GM10248 (cell line): ENCODE results near the gene SLC39A5.

ENCODE experiments used
- CTCF ChIA-PET: fragments of 300-600 bp; sonication (Branson Sonifier 250); formaldehyde crosslinking; extraction: SDS; loops from one replicate; lab custom pipeline; 2021; ENCODE audit warnings: antibody characterized with exemption; lab: Yijun Ruan, JAX
- POLR2A ChIA-PET: fragments of 350-650 bp; sonication (Branson Sonifier 250); formaldehyde crosslinking; extraction: SDS; loops from one replicate; lab custom pipeline; 2020; ENCODE audit warnings: antibody characterized with exemption; lab: Yijun Ruan, JAX
- DNase-seq: peaks from one replicate; pipeline ENCODE4 v3.0.0; 2012; ENCODE audit errors: extremely low spot score
- CTCF ChIP-seq: IDR thresholded peaks from 2 replicates; pipeline ENCODE4 v1.5.1; 2012; ENCODE audit warnings: mild to moderate bottlenecking, low read depth; ENCODE audit errors: extremely low read depth, missing control alignments, control extremely low read depth

The SLC39A5 gene

DNA sequence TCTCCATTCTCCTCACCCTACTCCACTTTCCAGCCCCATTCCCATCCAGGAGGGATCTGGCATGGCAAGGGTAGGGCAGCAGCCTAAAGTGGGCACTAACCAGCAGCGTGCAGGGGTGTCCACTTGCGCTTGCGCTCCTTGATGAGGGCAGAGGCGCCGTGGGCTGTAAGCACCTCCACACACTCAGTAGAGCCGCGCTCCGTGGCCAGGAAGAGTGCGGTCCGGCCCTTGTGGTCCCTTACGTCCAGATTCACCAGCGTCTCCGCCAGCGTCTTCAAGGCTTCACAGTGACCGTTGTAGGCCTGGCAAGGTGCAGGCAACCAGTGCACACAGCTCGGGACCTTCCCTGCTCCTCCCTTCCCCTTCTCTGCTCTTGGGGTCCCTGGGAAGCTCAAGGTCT is 18.1 kb downstream of the SLC39A5 start:
- ChIA-PET CTCF (interaction anchor here (0.9 to 4.7 kb wide), 9 partner anchors 10 to 58 kb away, joined by 3 to 53 read pairs (median 4); partner anchors contain the start of genes ANKRD52, RNF41 and SMARCC2), POLR2A (no interaction called here)
- no peak for TF ChIP-seq CTCF
- DNase-seq: no peak

DNA sequence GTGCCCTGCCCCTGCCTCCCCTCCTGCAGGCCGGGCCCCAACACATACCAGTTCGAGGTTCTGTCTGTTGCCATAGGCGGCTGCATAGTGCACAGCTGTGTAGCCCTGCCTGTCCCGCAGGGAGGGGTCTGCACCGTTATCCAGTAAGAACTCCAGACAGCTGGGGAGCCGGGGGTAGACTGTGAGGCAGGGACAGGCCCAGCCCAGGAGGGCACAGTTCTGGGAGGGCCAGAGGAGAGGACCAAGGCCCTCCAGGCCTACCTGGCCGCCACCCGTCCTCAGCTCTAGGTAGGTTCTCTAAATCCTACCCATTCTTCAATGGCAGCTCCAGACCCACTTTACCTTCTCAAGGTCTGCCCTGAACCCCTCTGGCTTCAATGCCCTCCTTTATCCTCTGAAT is 18.9 kb downstream of the SLC39A5 start:
- CTCF ChIA-PET: interaction anchor here (0.9 to 4.7 kb wide), 6 partner anchors 9 to 59 kb away, joined by 3 to 53 read pairs (median 4); partner anchors contain the start of genes ANKRD52, COQ10A, RNF41 and SMARCC2

GRCh38 chr12:56252649-56253048 is 22.8 kb downstream of the SLC39A5 start:
- POLR2A ChIA-PET: no interaction called here
- no peak for DNase-seq
- TF ChIP-seq CTCF: no peak
- CTCF ChIA-PET: interaction anchor here (1.1 to 7.6 kb wide), 6 partner anchors 16 to 133 kb away, joined by 3 to 64 read pairs (median 5); partner anchors contain the start of genes COQ10A and SMARCC2

More for the DNA sequence above, 18.9 kb downstream of the SLC39A5 start:
- TF ChIP-seq CTCF: no peak
- DNase-seq: no peak
- POLR2A ChIA-PET: no interaction called here

GRCh38 chr12:56253091-56253490 is 23.2 kb downstream of the SLC39A5 start:
- ChIA-PET POLR2A (no interaction called here), CTCF (interaction anchor here (1.1 to 7.6 kb wide), 7 partner anchors 16 to 134 kb away, joined by 3 to 64 read pairs (median 5); partner anchors contain the start of genes COQ10A, RNF41 and SMARCC2)
- DNase-seq: no peak
- no peak for TF ChIP-seq CTCF

DNA sequence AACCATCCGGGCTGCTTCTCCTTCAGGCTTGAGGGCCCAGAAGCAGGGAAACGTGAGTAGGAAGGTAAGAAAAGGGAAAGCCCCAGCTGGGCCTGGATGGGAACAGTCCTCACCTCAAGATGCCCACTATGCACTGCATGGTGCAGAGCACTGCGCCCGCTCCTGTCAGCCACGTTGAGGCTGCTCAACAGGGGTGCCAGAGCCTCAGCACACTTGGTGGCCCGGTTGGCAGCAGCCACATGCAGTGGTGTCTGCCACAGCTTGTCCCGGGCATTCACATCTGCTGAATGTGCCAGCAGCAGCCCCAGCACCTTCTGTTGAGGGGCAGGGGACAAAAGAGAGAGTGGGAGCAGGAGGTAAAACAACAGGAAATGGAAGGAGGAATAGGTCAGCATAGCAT is 25.8 kb downstream of the SLC39A5 start:
- TF ChIP-seq CTCF: no peak
- no peak for DNase-seq
- ChIA-PET CTCF (interaction anchor here (1.1 to 7.6 kb wide), 4 partner anchors 12 to 137 kb away, joined by 3 to 64 read pairs (median 16); partner anchors contain the start of genes COQ10A and ZC3H10), POLR2A (interaction anchor here (0.7 kb wide), 1 partner anchor 1931 kb away, joined by 4 read pairs; the partner anchor contains the start of gene COPZ1)

DNA sequence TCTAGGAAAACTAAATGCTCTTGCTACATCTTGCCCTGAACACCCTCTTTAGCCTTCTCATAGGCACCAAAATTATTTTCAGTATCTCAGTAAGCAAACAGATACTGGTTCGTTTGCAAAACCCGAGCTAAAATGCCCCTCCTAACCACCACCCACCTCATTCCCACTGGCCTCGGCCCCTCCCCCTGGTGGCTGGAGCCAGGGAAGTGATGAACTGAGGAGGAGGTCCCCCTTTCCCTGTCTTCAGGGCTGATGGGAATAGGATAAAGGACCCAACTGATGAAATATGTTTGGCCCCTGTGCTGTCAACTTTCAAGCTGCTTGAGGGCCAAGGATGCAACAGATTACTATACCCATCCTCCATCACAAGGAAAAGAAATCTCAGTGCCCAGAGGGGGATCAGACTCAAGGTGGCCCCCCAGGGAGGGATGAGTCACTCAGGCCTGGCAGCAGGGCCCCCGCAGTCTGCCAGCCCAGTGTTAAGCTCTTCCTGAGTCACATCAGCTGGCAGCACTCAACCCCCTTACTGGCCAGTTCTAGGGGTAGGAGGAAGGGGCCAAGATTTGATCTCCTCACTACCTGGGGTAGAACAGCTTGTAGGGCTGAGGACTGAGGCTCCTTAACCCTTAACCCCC is 26.6 kb downstream of the SLC39A5 start:
- no peak for TF ChIP-seq CTCF
- ChIA-PET CTCF (interaction anchor here (0.9 to 7.6 kb wide), 7 partner anchors 8 to 67 kb away, joined by 3 to 64 read pairs (median 15); partner anchors contain the start of genes COQ10A, RNF41 and SMARCC2), POLR2A (no interaction called here)
- no peak for DNase-seq
